HCT116 (cell line): Measurements from ENCODE around the gene MBD6. TPM values are rescaled to one million over a fixed set of nuclear protein-coding genes. Genes with fewer than 3 reads are reported as not detected.

ENCODE experiments used
- ATAC-seq: fragments of 200-7000 bp; cut with Tn5 transposase; 2 replicates; pipeline ENCODE4 v1.9.1; 2020; ENCODE audit warnings: mild to moderate bottlenecking, moderate library complexity
- BruUV-seq: library from RNA; stranded (reverse); fragments of 400-500 nt; replicated peaks from 2 replicates; lab custom pipeline; 2021; lab: Mats Ljungman, UMichigan
- CTCF ChIA-PET: fragments of 300-600 bp; sonication (Branson Sonifier 250); formaldehyde crosslinking; loops from one replicate; lab custom pipeline; 2021; ENCODE audit warnings: antibody characterized with exemption; lab: Charles Lee
- POLR2A ChIA-PET: fragments of 300-600, 350-600 bp; sonication (Branson Sonifier 250); formaldehyde crosslinking; loops from one replicate; lab custom pipeline; 2021; ENCODE audit warnings: antibody characterized with exemption; lab: Charles Lee
- RAD21 ChIA-PET, 2 experiments: fragments of 300-600 bp; sonication (Branson Sonifier 250); formaldehyde crosslinking; loops; one replicate each; lab custom pipeline; 2023; ENCODE audit warnings: low total read pairs in 2 of 2; ENCODE audit not compliant: uncharacterized antibody in 2 of 2, unreplicated experiment in 2 of 2, low non-redundant PET in 1 of 2; lab: Charles Lee
- DNase-seq: peaks from one replicate; pipeline ENCODE4 v3.0.0-alpha.2; 2010; ENCODE audit warnings: low read depth, low spot score
- H2AFZ ChIP-seq: fragments of 200-600 bp; shearing (Covaris generic), sonication (generic); 2 replicates; pipeline ENCODE4 v1.6.1; 2017; ENCODE audit warnings: low read depth, mixed run types, mixed read lengths, antibody characterized with exemption, low read length; ENCODE audit not compliant: poor library complexity, severe bottlenecking
- H3K27ac ChIP-seq: 2 replicates; pipeline ENCODE4 v1.5.1; 2012; ENCODE audit warnings: low read depth, low read length
- H3K27me3 ChIP-seq: fragments of 200-600 bp; sonication (generic); 2 replicates; pipeline ENCODE4 v1.6.1; 2016; ENCODE audit warnings: mixed run types, low read length, mixed read lengths; ENCODE audit not compliant: insufficient read depth
- H3K36me3 ChIP-seq, 2 experiments: fragments of 200-500 bp in 1 of 2; fragments of 200-600 bp in 1 of 2; sonication (Bioruptor generic) in 1 of 2; sonication (generic) in 1 of 2; 2 replicates each; pipeline versions ENCODE4 v1.5.1 to v1.6.1; 2014 to 2016; ENCODE audit warnings: low read length in 2 of 2, inconsistent platforms in 1 of 2, mixed read lengths in 1 of 2, mixed run types in 1 of 2; ENCODE audit not compliant: insufficient read depth in 2 of 2, control insufficient read depth in 1 of 2
- H3K4me1 ChIP-seq, 2 experiments: fragments of 200-600 bp in 1 of 2; sonication (generic) in 1 of 2; 2 replicates each; pipeline versions ENCODE4 v1.5.1 to v1.6.1; 2012 to 2017; ENCODE audit warnings: low read length in 2 of 2, inconsistent platforms in 1 of 2, mild to moderate bottlenecking in 1 of 2, mixed read lengths in 1 of 2, mixed run types in 1 of 2, moderate library complexity in 1 of 2; ENCODE audit not compliant: insufficient read depth in 2 of 2, control insufficient read depth in 1 of 2
- H3K4me2 ChIP-seq: fragments of 200-600 bp; sonication (generic); 2 replicates; pipeline ENCODE4 v1.6.1; 2017; ENCODE audit warnings: mixed run types, low read length, mixed read lengths
- H3K4me3 ChIP-seq, 2 experiments: fragments of 200-600 bp in 1 of 2; sonication (generic) in 1 of 2; replicated peaks in 1 of 2; 2 replicates each; pipeline ENCODE4 v1.5.1; 2011 to 2016; ENCODE audit warnings: low read length in 2 of 2, control low read depth in 1 of 2, low read depth in 1 of 2, mild to moderate bottlenecking in 1 of 2, mixed read lengths in 1 of 2, mixed run types in 1 of 2
- H3K79me2 ChIP-seq: fragments of 200-600 bp; sonication (generic); 2 replicates; pipeline ENCODE4 v1.6.1; 2017; ENCODE audit warnings: mild to moderate bottlenecking, mixed run types, low read length, moderate library complexity, mixed read lengths; ENCODE audit not compliant: insufficient read depth
- H3K9ac ChIP-seq: fragments of 200-600 bp; sonication (generic); 2 replicates; pipeline ENCODE4 v1.6.1; 2016; ENCODE audit warnings: low read length, mixed read lengths
- H3K9me2 ChIP-seq: fragments of 200-600 bp; sonication (generic), shearing (Covaris generic); 2 replicates; pipeline ENCODE4 v1.6.1; 2017; ENCODE audit warnings: mixed run types, mild to moderate bottlenecking, moderate library complexity; ENCODE audit not compliant: insufficient read depth
- H3K9me3 ChIP-seq, 2 experiments: fragments of 200-500 bp in 1 of 2; fragments of 200-600 bp in 1 of 2; sonication (Bioruptor generic) in 1 of 2; sonication (generic) in 1 of 2; 2 replicates each; pipeline ENCODE4 v1.6.1; 2014 to 2017; ENCODE audit warnings: low read length in 2 of 2, mixed read lengths in 2 of 2, inconsistent platforms in 1 of 2, low read depth in 1 of 2, mild to moderate bottlenecking in 1 of 2, mixed run types in 1 of 2, moderate library complexity in 1 of 2; ENCODE audit not compliant: control insufficient read depth in 1 of 2, insufficient read depth in 1 of 2
- H4K20me1 ChIP-seq: fragments of 200-600 bp; sonication (generic), shearing (Covaris generic); 2 replicates; pipeline ENCODE4 v1.6.1; 2017; ENCODE audit warnings: mixed run types, mild to moderate bottlenecking, moderate library complexity; ENCODE audit not compliant: insufficient read depth
- CBX3 ChIP-seq: IDR thresholded peaks from 2 replicates; pipeline ENCODE4 v1.6.1; 2012; ENCODE audit warnings: low read depth
- CTCF ChIP-seq, 3 experiments: fragments of 200-600 bp in 1 of 3; sonication (generic) in 1 of 3; IDR thresholded peaks in 2 of 3; conservative IDR thresholded peaks in 1 of 3; 2 replicates each; pipeline ENCODE4 v1.5.1; 2012 to 2017; ENCODE audit warnings: low read depth in 2 of 3, low read length in 2 of 3, antibody characterized with exemption in 1 of 3, borderline replicate concordance in 1 of 3, control low read depth in 1 of 3, mild to moderate bottlenecking in 1 of 3, mixed read lengths in 1 of 3, mixed run types in 1 of 3, moderate library complexity in 1 of 3; ENCODE audit not compliant: insufficient read depth in 1 of 3
- EGR1 ChIP-seq: IDR thresholded peaks from 2 replicates; pipeline ENCODE4 v1.6.1; 2012; ENCODE audit warnings: low read depth
- ELF1 ChIP-seq: IDR thresholded peaks from 2 replicates; pipeline ENCODE4 v1.6.1; 2012; ENCODE audit warnings: low read depth, borderline replicate concordance
- EZH2phosphoT487 ChIP-seq: fragments of 200-600 bp; IDR thresholded peaks from 2 replicates; pipeline ENCODE4 v1.6.1; 2018; ENCODE audit warnings: antibody characterized with exemption, borderline replicate concordance
- FOSL1 ChIP-seq: IDR thresholded peaks from 2 replicates; pipeline ENCODE4 v1.6.1; 2012; ENCODE audit warnings: low read depth
- JUND ChIP-seq: IDR thresholded peaks from 2 replicates; pipeline ENCODE4 v1.6.1; 2012
- POLR2AphosphoS5 ChIP-seq: IDR thresholded peaks from 2 replicates; pipeline ENCODE4 v1.6.1; 2011; ENCODE audit warnings: mild to moderate bottlenecking, low read depth, low read length, moderate library complexity
- RAD21 ChIP-seq: IDR thresholded peaks from 2 replicates; pipeline ENCODE4 v1.6.1; 2012; ENCODE audit warnings: low read depth, mild to moderate bottlenecking
- REST ChIP-seq: IDR thresholded peaks from 2 replicates; pipeline ENCODE4 v1.6.1; 2012; ENCODE audit warnings: low read depth
- SIN3A ChIP-seq: IDR thresholded peaks from 2 replicates; pipeline ENCODE4 v1.6.1; 2012; ENCODE audit warnings: low read depth
- SRF ChIP-seq: IDR thresholded peaks from 2 replicates; pipeline ENCODE4 v1.6.1; 2012; ENCODE audit warnings: low read depth
- TCF7L2 ChIP-seq: IDR thresholded peaks from 2 replicates; pipeline ENCODE4 v1.7.0; 2011; ENCODE audit warnings: borderline replicate concordance, inconsistent platforms; ENCODE audit not compliant: insufficient read depth, insufficient read length; ENCODE audit errors: extremely low read depth
- YY1 ChIP-seq: IDR thresholded peaks from 2 replicates; pipeline ENCODE4 v1.6.1; 2011; ENCODE audit warnings: low read length, low read depth, moderate library complexity, mild to moderate bottlenecking; ENCODE audit not compliant: insufficient replicate concordance; ENCODE audit errors: extremely low read depth
- ZBTB33 ChIP-seq: IDR thresholded peaks from 2 replicates; pipeline ENCODE4 v1.6.1; 2011; ENCODE audit warnings: mild to moderate bottlenecking, low read length, moderate library complexity; ENCODE audit not compliant: insufficient replicate concordance; ENCODE audit errors: extremely low read depth
- intact Hi-C: fragments of 100-400 bp; cut with micrococcal nuclease; formaldehyde crosslinking; loops from 2 replicates; pipeline ENCODE4 v1.10.0; 2022
- total RNA-seq: library from RNA; stranded (reverse); gene quantifications from one replicate; pipeline ENCODE4 v1.2.1, GENCODE V29; 2021; ENCODE audit not compliant: unreplicated experiment

The MBD6 gene
- total RNA-seq, 1 experiment from 2014 or later, result 70.1 TPM

GRCh38 chr12:57533108-57533507, 10.5 kb downstream of the MBD6 start:
- ChIA-PET CTCF (no interaction called here), POLR2A (interaction anchor here (2.6 kb wide), 1 partner anchor 13 kb away, joined by 8 read pairs; the partner anchor contains the start of gene DCTN2), RAD21 (no interaction called here)
- no peak overlapping the region for H3K9ac ChIP-seq
- H3K4me3 ChIP-seq, result no peak overlapping the region
- H3K9me3 ChIP-seq, result no peaks in the 10 kb centered on the region
- H3K27me3 ChIP-seq, result no peaks in the 10 kb centered on the region
- H4K20me1 ChIP-seq, result no peaks in the 10 kb centered on the region
- TF ChIP-seq EZH2phosphoT487, result no peak
- TF ChIP-seq JUND, result no peak
- no peak for TF ChIP-seq FOSL1
- no peak for TF ChIP-seq YY1
- no peak for TF ChIP-seq TCF7L2
- no peak for TF ChIP-seq CBX3
- TF ChIP-seq EGR1, result no peak
- TF ChIP-seq SRF, result no peak
- no peak for TF ChIP-seq POLR2AphosphoS5
- no peak for TF ChIP-seq REST
- TF ChIP-seq RAD21, result no peak
- no peak for TF ChIP-seq SIN3A
- TF ChIP-seq CTCF (IDR thresholded peaks at IDR 0.05 in 2 of 3, conservative IDR thresholded peaks at IDR 0.05 in 1 of 3; ENCODE audit: borderline replicate concordance in 1 of 3, insufficient read depth in 1 of 3, low read depth in 2 of 3, low read length in 2 of 3), result no peak
- no peak for TF ChIP-seq ELF1
- TF ChIP-seq ZBTB33, result no peak
- intact Hi-C loops, result no loop called here
- ATAC-seq (no peak), DNase-seq (no peak)
- no TSS peak for BruUV-seq
- H3K4me1 ChIP-seq, result no peaks in the 10 kb centered on the region
- peaks cover 33 to 39% of the 10 kb centered on the region in 2 experiments; a peak in 3 of 4 replicates for H3K36me3 ChIP-seq
- no peak overlapping the region for H3K4me2 ChIP-seq
- H2AFZ ChIP-seq, result no peak overlapping the region
- no peak overlapping the region for H3K27ac ChIP-seq
- no peaks in the 10 kb centered on the region for H3K79me2 ChIP-seq
- no peaks in the 10 kb centered on the region for H3K9me2 ChIP-seq
